ENCODE results near the gene MANSC4.
"Not testable (repeated sequence)": the region's sequence is repeated elsewhere in the genome, so short reads cannot be mapped to it uniquely, and the experiment has no call there.

MANSC4 gene

DNA sequence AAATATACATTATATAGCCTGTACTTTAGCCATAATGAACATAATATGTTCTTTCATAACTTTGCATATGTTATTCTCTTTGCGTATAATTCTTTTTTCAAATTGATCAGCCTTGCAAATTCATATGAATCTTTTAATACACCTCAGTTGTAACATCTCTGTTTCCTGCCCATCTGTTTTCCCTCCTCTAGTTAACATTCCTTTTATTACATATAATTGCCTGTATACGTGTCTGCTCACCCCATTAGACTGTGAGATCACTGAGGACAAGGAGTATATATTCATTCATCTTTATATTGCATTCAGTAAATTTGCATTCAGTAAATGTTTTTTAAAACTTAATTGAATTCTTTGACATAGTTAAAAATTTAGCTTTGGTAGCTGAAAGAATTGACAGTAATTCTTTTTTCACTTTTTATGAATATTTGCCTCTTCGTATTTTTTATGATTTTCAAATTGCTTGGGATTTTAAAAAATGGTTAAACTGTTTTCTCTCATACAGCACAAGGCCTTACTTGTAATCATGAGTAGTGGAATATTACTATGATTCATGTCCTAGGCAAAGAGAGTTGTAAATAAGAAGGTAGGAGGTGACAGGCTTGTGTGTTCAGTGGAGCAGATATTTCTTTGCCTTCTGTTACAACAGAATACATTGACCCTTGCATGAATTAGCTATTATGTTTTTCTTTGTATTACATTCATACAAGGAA, 32.8 kb downstream of the MANSC4 start:
- no peak for DNase-seq

DNA sequence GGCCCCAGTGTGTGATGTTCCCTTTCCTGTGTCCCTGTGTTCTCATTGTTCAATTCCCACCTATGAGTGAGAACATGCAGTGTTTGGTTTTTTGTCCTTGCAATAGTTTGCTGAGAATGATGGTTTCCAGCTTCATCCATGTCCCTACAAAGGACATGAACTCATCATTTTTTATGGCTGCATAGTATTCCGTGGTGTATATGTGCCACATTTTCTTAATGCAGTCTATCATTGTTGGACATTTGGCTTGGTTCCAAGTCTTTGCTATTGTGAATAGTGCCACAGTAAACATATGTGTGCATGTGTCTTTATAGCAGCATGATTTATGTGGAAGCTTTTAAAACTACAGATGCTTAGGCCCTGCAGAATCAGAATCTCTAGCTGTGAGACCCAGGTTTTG, 34.3 kb downstream of the MANSC4 start:
- not testable (repeated sequence) for DNase-seq

DNA sequence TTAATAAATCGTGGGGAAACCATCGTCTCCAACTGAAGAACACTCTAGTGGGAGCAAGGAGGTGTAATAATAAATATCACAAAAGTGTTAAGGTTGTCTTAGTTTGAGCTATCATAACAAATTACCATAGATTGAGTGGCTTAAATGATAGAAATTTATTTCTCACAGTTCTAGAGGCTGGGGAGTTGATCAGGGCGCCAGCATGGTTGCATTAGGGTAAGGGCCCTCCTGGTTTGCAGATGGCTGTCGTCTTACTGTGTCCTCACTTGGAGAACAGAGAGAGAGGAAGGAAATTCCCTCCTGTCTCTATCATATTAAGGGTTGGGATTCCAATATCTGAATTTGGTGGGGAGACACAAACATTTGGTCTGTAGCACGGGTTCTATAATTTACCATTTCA, 36.4 kb downstream of the MANSC4 start:
- no peak for DNase-seq

DNA sequence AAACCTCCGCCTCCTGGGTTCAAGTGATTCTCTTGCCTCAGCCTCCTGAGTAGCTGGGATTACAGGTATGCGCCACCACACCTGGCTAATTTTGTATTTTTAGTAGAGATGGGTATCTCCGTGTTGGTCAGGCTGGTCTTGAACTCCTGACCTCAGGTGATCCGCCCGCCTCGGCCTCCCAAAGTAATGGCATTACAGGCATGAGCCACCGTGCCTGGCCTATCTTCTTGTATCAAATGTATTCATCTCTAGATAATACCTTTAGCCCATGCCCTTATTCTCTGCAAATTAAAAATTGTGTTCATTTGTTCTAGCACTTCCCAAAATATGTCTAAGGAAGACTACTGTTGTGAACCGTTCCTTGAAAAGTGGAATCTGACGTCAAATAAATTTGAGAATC, 45.7 kb downstream of the MANSC4 start:
- not testable (repeated sequence) for DNase-seq

DNA sequence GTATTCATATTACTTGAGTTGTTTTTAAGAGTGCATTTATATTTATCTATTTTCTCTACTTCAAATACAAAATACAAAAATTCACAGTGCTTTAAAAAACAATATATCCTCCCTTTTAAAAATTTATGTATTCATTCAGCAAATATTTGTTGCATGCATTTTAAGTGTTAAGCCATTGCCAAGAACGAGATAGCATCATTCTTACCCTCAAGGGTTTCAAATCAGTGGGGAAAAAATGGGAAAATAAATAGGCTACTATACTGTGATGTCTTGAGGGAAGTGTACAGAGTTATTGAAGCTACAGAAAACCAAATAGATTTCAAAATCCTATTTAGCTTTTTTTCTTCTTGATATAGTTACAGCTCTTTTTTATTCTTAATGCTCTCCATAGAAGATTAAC, 46.2 kb downstream of the MANSC4 start:
- no peak for DNase-seq

DNA sequence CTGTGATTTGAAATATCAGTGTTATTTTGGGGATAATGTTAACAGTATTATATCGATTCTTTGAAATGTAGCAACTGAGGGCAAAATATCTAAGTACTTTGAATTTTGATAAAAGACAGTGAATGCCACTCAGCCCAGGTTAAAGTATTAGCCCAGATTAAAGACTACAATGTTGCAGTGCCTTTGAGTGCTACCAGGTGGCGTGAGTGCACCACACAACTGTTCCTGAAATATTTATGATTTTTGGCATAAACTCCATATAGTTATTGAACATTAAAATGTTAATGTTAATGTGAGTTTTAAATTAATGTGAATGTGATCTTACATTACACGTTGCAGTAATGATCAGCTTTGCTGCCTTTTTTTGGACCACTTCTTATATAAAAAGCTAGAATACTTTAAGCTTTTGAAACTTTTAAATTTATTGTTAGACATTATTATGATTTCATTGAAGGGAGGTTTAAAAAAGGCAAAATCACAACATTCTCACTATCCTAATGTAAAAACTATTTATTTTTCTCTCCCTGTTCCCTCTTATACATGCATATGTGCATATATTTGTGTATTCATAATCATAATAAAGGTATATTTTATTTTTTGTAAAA, 46.9 kb downstream of the MANSC4 start:
- peak; percentile 73 for DNase-seq

DNA sequence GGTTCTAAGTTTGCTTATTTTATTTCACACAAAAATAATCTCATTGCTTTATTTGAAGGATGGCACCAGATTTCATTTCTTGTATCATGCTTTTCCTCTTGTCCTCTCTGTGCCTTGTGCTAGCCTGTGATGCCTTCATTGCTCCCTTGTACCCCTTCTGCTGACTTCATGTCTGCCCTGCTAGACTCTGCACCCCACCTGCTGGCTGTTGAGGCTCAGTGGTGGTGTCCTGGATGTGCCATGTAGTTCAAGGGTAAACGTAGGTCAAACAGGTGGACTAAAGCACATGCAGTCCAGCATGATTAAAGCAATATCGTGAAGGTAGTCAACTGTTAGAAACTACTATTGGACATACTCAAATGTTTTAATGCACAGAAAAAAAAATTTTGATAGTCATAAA, 47.8 kb downstream of the MANSC4 start:
- DNase-seq: peak; percentile 51

DNA sequence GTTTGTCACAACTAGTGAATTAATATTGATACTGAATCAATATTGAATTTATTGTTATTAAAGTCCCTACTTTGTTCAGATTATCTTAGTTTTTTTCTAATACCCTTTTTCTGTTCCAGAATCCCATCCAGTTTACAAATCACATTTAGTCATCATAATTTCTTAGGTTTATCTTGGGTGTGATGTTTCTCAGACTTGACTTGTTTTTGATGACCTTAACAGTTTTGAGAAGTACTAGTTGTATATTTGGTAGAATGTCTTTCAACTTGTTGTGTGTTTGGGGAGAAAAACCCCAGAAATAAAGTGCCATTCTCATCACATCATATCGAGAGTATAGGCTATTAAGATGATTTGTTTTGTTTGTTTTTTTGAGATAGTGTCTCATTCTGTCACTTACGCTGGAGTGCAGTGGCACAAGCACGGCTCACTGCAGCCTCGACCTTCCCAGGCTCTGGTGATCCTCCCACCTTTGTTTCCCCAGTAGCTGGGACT, 49.9 kb downstream of the MANSC4 start:
- no peak for DNase-seq

DNA sequence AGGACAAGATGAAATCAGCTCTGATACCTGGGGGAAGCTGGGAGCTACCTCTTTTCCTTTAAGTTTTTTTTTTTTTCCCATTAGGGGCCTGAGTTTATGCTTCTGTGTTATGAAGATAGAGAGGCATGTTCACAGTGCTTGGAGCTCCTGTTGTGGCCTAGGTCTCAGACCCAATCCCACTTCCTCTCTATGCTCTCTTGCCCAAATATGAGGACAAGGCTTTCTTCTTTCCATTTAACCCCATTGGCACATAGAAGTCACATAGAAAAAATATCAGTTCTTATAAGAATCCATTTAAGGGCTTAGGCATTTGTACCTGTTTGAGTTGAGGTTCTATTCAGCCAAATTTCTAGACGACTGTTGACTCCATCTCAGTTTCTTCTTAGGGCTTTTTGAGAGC, 56.8 kb downstream of the MANSC4 start:
- no peak for DNase-seq

All from hematopoietic multipotent progenitor cell treated with erythropoietin and hydrocortisone succinate and interleukin-3 and kit ligand, for 4 days (in vitro differentiated cells).